ENCODE data around the gene SLC35E2B.
"Not testable (repeated sequence)": the region's sequence is repeated elsewhere in the genome, so short reads cannot be mapped to it uniquely, and the experiment has no call there.

The SLC35E2B gene

GRCh38 chr1:1672181-1672965 lies 20.2 kb downstream of the SLC35E2B start:
- DNase-seq, result no peak

GRCh38 chr1:1671365-1672119 lies 21.1 kb downstream of the SLC35E2B start:
- no peak for DNase-seq

- DNase-seq, result no peak
Observed at GRCh38 chr1:1670866-1671265, 21.7 kb downstream of the SLC35E2B start.

GRCh38 chr1:1669468-1670440 lies 22.8 kb downstream of the SLC35E2B start:
- no peak for DNase-seq

- no peak for DNase-seq
Observed at GRCh38 chr1:1666526-1666925, 26.1 kb downstream of the SLC35E2B start.

GRCh38 chr1:1665815-1666251 lies 26.8 kb downstream of the SLC35E2B start:
- no peak for DNase-seq

- no peak for DNase-seq
Observed at GRCh38 chr1:1664941-1665814, 27.4 kb downstream of the SLC35E2B start.

GRCh38 chr1:1664318-1664717 lies 28.3 kb downstream of the SLC35E2B start:
- not testable (repeated sequence) for DNase-seq

- not testable (repeated sequence) for DNase-seq
Observed at GRCh38 chr1:1662830-1663560, 29.6 kb downstream of the SLC35E2B start.

GRCh38 chr1:1662392-1662791 lies 30.2 kb downstream of the SLC35E2B start:
- not testable (repeated sequence) for DNase-seq

- DNase-seq, result peak; percentile 90
Observed at GRCh38 chr1:1658583-1659549, 33.7 kb downstream of the SLC35E2B start, which contains the start of gene CDK11B. Gene CDK11B, minus strand, starts transcription at chr1:1659004. Its CDS starts 1,519 bp downstream, at chr1:1657485.

GRCh38 chr1:1648265-1648664 lies 44.3 kb downstream of the SLC35E2B start:
- DNase-seq, result not testable (repeated sequence)

GRCh38 chr1:1647567-1648241 lies 44.9 kb downstream of the SLC35E2B start:
- DNase-seq, result not testable (repeated sequence)

GRCh38 chr1:1646326-1646725 lies 46.3 kb downstream of the SLC35E2B start:
- DNase-seq, result not testable (repeated sequence)

- DNase-seq, result not testable (repeated sequence)
Observed at GRCh38 chr1:1640711-1641461, 51.7 kb downstream of the SLC35E2B start.

- not testable (repeated sequence) for DNase-seq
Observed at GRCh38 chr1:1640081-1640480, 52.5 kb downstream of the SLC35E2B start.

- not testable (repeated sequence) for DNase-seq
Observed at GRCh38 chr1:1639368-1639767, 53.2 kb downstream of the SLC35E2B start.

- not testable (repeated sequence) for DNase-seq
Observed at GRCh38 chr1:1638528-1638927, 54.1 kb downstream of the SLC35E2B start.
